Glutamatergic neuron (in vitro differentiated cells): ENCODE measurements around the gene NUCB2. TPM values are rescaled to one million over a fixed set of nuclear protein-coding genes. Genes with fewer than 3 reads are reported as not detected.
A peak's percentile ranks its signal among the peaks of the same experiment; 100 is the strongest.
"Not testable (repeated sequence)": the region's sequence is repeated elsewhere in the genome, so short reads cannot be mapped to it uniquely, and the experiment has no call there.

ENCODE experiments used
- DNase-seq: peaks from one replicate; pipeline ENCODE4 v3.0.0; 2022
- H3K27ac Mint-ChIP-seq: one replicate; pipeline ENCODE4 v1.8.0; 2020; ENCODE audit warnings: mild to moderate bottlenecking, mixed read lengths, inconsistent platforms; ENCODE audit not compliant: unreplicated experiment
- H3K27me3 Mint-ChIP-seq: one replicate; pipeline ENCODE4 v1.8.0; 2020; ENCODE audit warnings: mild to moderate bottlenecking, moderate library complexity, mixed read lengths, inconsistent platforms; ENCODE audit not compliant: unreplicated experiment
- H3K36me3 Mint-ChIP-seq: one replicate; pipeline ENCODE4 v1.8.0; 2020; ENCODE audit warnings: mild to moderate bottlenecking, mixed read lengths, inconsistent platforms; ENCODE audit not compliant: unreplicated experiment
- H3K4me1 Mint-ChIP-seq: one replicate; pipeline ENCODE4 v1.8.0; 2020; ENCODE audit warnings: mild to moderate bottlenecking, low read depth, mixed read lengths, inconsistent platforms; ENCODE audit not compliant: unreplicated experiment
- H3K4me3 Mint-ChIP-seq: one replicate; pipeline ENCODE4 v1.8.0; 2020; ENCODE audit warnings: mild to moderate bottlenecking, mixed read lengths, inconsistent platforms; ENCODE audit not compliant: unreplicated experiment
- H3K9me3 Mint-ChIP-seq: one replicate; pipeline ENCODE4 v1.8.0; 2020; ENCODE audit warnings: mild to moderate bottlenecking, moderate library complexity, mixed read lengths, inconsistent platforms; ENCODE audit not compliant: unreplicated experiment
- total RNA-seq: library from RNA; stranded (reverse); fragmentation: NEBNext Ultra II Directional; extraction: Animal tissue kit (Norgen Biotek cat#: 25700); gene quantifications from one replicate; pipeline ENCODE4 v1.2.1, GENCODE V29; 2021; ENCODE audit not compliant: unreplicated experiment
- TF ChIP-seq, protein P1 (sequence below): fragments of 200-600 bp; sonication (generic); IDR thresholded peaks from one replicate; pipeline ENCODE4 v1.5.0; 2021; ENCODE audit not compliant: partially characterized antibody, unreplicated experiment

The NUCB2 gene
- total RNA-seq, 1 donor from 2014 or later = 11.5 TPM

DNA sequence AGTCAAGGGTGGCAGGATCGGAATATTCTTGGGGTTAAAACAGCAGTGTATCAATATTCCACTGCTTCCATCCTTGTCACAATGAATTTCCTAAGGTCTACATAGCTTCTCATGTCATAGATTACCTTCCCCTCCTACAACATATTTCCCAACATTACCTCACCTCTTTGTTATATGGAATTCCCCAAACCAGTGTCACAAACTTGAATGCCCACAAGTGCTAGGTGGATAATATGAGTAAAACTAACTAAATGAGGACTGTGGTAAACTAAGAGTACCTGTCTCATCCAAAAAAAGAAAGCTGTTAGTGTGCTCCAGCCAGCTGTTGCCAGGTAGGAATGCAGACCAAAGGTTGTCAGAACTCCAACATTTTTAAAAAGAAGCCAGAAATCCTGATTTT lies 17.0 kb upstream of the NUCB2 start:
- TF ChIP-seq, protein P1, sequence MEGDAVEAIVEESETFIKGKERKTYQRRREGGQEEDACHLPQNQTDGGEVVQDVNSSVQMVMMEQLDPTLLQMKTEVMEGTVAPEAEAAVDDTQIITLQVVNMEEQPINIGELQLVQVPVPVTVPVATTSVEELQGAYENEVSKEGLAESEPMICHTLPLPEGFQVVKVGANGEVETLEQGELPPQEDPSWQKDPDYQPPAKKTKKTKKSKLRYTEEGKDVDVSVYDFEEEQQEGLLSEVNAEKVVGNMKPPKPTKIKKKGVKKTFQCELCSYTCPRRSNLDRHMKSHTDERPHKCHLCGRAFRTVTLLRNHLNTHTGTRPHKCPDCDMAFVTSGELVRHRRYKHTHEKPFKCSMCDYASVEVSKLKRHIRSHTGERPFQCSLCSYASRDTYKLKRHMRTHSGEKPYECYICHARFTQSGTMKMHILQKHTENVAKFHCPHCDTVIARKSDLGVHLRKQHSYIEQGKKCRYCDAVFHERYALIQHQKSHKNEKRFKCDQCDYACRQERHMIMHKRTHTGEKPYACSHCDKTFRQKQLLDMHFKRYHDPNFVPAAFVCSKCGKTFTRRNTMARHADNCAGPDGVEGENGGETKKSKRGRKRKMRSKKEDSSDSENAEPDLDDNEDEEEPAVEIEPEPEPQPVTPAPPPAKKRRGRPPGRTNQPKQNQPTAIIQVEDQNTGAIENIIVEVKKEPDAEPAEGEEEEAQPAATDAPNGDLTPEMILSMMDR = no peak
- peaks cover 2% of the 10 kb centered on the region for H3K27me3 Mint-ChIP-seq
- no peak for DNase-seq
- H3K9me3 Mint-ChIP-seq = peaks cover 3% of the 10 kb centered on the region
- no peaks in the 10 kb centered on the region for H3K4me1 Mint-ChIP-seq
- H3K4me3 Mint-ChIP-seq = no peak overlapping the region
- H3K36me3 Mint-ChIP-seq = no peaks in the 10 kb centered on the region
- no peak overlapping the region for H3K27ac Mint-ChIP-seq

DNA sequence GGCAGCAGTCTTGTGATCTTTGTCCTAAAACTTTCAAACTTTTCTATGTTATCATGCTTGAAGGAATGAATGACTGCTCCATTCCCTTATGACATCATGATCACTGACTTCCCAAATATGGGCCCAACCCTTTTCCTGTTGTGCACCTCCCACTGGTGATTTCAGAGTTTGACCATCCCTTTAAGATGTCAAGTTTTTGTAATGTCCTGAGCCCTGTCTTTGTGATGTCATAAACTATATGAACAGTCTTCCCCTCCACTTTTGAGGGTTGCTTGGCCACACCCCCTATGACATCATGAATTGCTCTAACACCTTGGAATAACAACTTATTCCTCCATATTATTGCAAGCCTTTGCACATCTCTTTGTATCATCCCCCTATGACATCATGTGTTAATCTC lies 16.5 kb upstream of the NUCB2 start:
- Mint-ChIP-seq H3K4me3 (no peak overlapping the region), H3K9me3 (peaks cover 3% of the 10 kb centered on the region), H3K4me1 (no peaks in the 10 kb centered on the region), H3K36me3 (no peaks in the 10 kb centered on the region), H3K27me3 (peaks cover 2% of the 10 kb centered on the region), H3K27ac (no peak overlapping the region)
- TF ChIP-seq, protein P1 = no peak
- no peak for DNase-seq

DNA sequence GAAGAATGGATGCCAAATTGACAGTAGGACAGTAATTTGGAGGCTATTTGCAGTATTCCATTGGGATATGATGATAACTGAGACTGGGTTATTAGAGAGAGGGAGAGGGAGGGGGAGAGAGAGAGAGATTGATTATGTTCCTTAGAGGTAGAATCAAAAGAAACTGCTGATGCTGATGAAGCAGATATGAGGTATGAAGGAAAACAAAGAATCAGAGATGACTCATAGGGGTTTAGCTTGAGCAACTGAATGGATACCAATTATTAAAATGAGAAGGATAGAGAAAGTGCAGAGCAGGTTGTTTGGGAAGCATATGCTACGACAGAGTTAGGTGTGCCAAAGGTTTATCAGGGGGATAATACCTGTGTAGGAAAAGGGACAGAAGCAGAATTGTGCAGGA lies 12.8 kb upstream of the NUCB2 start:
- H3K27ac Mint-ChIP-seq = no peak overlapping the region
- H3K4me3 Mint-ChIP-seq = peak overlapping the region; percentile 10
- H3K36me3 Mint-ChIP-seq = no peaks in the 10 kb centered on the region
- H3K27me3 Mint-ChIP-seq = peaks cover 2% of the 10 kb centered on the region
- DNase-seq = no peak
- TF ChIP-seq, protein P1 = no peak
- no peaks in the 10 kb centered on the region for H3K4me1 Mint-ChIP-seq
- peaks cover 3% of the 10 kb centered on the region for H3K9me3 Mint-ChIP-seq

DNA sequence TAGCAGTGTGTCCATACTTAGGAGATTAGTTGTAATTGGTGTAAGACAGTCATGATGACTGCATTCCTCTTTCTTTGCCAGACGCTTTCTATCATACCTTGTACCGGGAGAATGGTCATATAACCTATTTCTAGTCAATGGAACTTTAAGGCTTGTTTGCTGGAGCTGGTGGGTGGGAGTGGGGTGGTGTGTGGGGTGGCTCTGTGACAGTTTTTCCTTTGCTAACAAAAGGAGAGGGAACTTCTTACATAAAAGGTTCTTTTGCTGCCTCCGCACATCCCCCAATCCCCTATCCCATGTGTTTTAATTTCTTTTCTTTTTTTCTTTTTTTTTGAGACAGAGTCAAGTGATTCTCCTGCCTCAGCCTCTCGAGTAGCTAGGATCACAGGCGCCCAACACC lies 9.8 kb upstream of the NUCB2 start:
- H3K4me1 Mint-ChIP-seq = no peaks in the 10 kb centered on the region
- H3K27ac Mint-ChIP-seq = no peak overlapping the region
- H3K4me3 Mint-ChIP-seq = no peak overlapping the region
- no peak for DNase-seq
- H3K9me3 Mint-ChIP-seq = peaks cover 3% of the 10 kb centered on the region
- TF ChIP-seq, protein P1 = no peak
- H3K27me3 Mint-ChIP-seq = peaks cover 2% of the 10 kb centered on the region
- no peaks in the 10 kb centered on the region for H3K36me3 Mint-ChIP-seq

DNA sequence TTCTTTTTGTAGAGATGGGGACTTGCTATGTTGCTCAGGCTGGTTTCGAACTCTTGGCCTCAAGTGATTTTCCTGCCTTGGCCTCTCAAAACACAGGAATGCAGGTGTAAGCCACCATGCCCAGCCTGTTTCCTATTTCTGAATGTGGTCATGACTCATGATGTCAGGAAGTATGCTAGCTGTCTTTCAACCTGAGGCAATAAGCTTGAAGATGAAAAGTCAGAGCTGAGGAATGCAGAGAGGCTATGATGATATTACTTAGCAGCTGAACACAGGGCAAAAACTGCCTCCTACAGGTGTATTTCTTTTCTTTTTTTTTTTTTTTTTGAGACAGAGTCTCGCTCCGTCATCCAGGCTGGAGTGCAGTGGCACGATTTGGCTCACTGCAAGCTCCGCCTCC lies 9.0 kb upstream of the NUCB2 start:
- no peak overlapping the region for H3K27ac Mint-ChIP-seq
- no peak for DNase-seq
- no peaks in the 10 kb centered on the region for H3K36me3 Mint-ChIP-seq
- H3K27me3 Mint-ChIP-seq = peaks cover 2% of the 10 kb centered on the region
- TF ChIP-seq, protein P1 = no peak
- H3K9me3 Mint-ChIP-seq = peaks cover 3% of the 10 kb centered on the region
- H3K4me3 Mint-ChIP-seq = no peak overlapping the region
- no peaks in the 10 kb centered on the region for H3K4me1 Mint-ChIP-seq

DNA sequence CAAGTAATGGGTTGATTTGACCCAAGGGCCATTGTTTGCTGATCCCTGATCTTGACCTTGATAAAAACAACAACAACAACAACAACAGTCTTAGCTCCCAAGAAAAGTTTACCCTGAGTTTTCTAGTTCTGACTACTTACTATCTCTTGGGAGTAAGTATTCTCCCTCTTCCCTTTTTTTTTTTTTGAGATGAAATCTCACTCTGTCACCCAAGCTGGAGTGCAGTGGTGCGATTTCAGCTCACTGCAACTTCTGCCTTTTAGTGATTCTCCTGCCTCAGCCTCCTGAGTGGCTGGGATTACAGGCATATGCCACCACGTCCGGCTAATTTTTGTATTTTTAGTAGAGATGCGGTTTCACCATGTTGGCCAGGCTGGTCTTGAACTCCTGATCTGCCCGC lies 8.0 kb upstream of the NUCB2 start:
- H3K9me3 Mint-ChIP-seq, H3K27ac Mint-ChIP-seq, H3K27me3 Mint-ChIP-seq, H3K4me3 Mint-ChIP-seq, H3K4me1 Mint-ChIP-seq, H3K36me3 Mint-ChIP-seq, DNase-seq: not testable (repeated sequence)
